K562 (cell line): Measurements from ENCODE around the gene HPSE2. TPM values are rescaled to one million over a fixed set of nuclear protein-coding genes. Genes with fewer than 3 reads are reported as not detected.

Experiments used
- CBFA2T3 ChIP-seq: fragments of 450-650 bp; IDR thresholded peaks from 2 replicates; pipeline ENCODE4 v1.6.1; 2017
- CC2D1A ChIP-seq: fragments of 450-650 bp; IDR thresholded peaks from 2 replicates; pipeline ENCODE4 v1.6.1; 2017; ENCODE audit warnings: mild to moderate bottlenecking
- JUN ChIP-seq, 2 experiments: sonication (generic) in 1 of 2; formaldehyde crosslinking in 1 of 2; IDR thresholded peaks; 2 replicates each; pipeline versions ENCODE4 v1.6.1 to v1.8.0; 2012 to 2022; ENCODE audit warnings: borderline replicate concordance in 2 of 2, mild to moderate bottlenecking in 2 of 2, improper control_type of control experiment in 1 of 2, low read depth in 1 of 2, low read length in 1 of 2, missing genetic modification reagents in 1 of 2
- KDM5B ChIP-seq: fragments of 200-600 bp; sonication (generic); IDR thresholded peaks from 2 replicates; pipeline ENCODE4 v1.6.1; 2012; ENCODE audit warnings: low read depth, mild to moderate bottlenecking, moderate library complexity, low read length, control low read depth, inconsistent platforms; ENCODE audit not compliant: insufficient replicate concordance
- NRF1 ChIP-seq, 2 experiments: fragments of 450-650 bp; IDR thresholded peaks in 1 of 2; conservative IDR thresholded peaks in 1 of 2; 2 replicates each; pipeline ENCODE4 v1.6.1; 2014; ENCODE audit warnings: mild to moderate bottlenecking in 2 of 2
- PRDM10 ChIP-seq: fragments of 450-650 bp; IDR thresholded peaks from 2 replicates; pipeline ENCODE4 v1.6.1; 2018; ENCODE audit not compliant: partially characterized antibody
- SUPT5H ChIP-seq: fragments of 450-650 bp; IDR thresholded peaks from 2 replicates; pipeline ENCODE4 v1.6.1; 2016
- TAF7 ChIP-seq: fragments of 450-650 bp; IDR thresholded peaks from 2 replicates; pipeline ENCODE4 v1.6.1; 2016; ENCODE audit warnings: missing genetic modification characterization, missing compliant biosample characterization
- TCFL5 ChIP-seq: fragments of 250-450 bp; sonication (Bioruptor Pico); conservative IDR thresholded peaks from 2 replicates; pipeline ENCODE4 v1.6.1; 2021; ENCODE audit warnings: mild to moderate bottlenecking, moderate library complexity, matching md5 sums
- TFAM ChIP-seq: fragments of 250-450 bp; sonication (Bioruptor Pico); conservative IDR thresholded peaks from 2 replicates; pipeline ENCODE4 v1.5.0; 2021; ENCODE audit warnings: mild to moderate bottlenecking, moderate library complexity
- ZBTB5 ChIP-seq: fragments of 450-650 bp; IDR thresholded peaks from 2 replicates; pipeline ENCODE4 v1.6.1; 2017; ENCODE audit warnings: antibody characterized with exemption
- ZFP91 ChIP-seq: sonication (generic); formaldehyde crosslinking; IDR thresholded peaks from 2 replicates; pipeline ENCODE4 v1.8.0; 2022; ENCODE audit warnings: mild to moderate bottlenecking, missing genetic modification reagents
- ZNF592 ChIP-seq: fragments of 450-650 bp; IDR thresholded peaks from 2 replicates; pipeline ENCODE4 v1.6.1; 2017; ENCODE audit warnings: antibody characterized with exemption, mild to moderate bottlenecking
- ZNF830 ChIP-seq: fragments of 250-450 bp; sonication (Bioruptor Pico); IDR thresholded peaks from 2 replicates; pipeline ENCODE4 v1.5.0; 2021; ENCODE audit warnings: mild to moderate bottlenecking
- polyA plus RNA-seq, 8 experiments: library from polyadenylated mRNA; depleted of rRNA in 4 of 8; stranded (reverse) in 5 of 8; unstranded in 3 of 8; fragments of >200 nt; fragmentation: Nextera tagmentation in 2 of 8; fragmentation: Illumina TruSeq in 1 of 8; extraction: Ambion mirVana in 2 of 8; extraction: Trizol in 1 of 8; gene quantifications; 2 replicates each; pipeline versions ENCODE4 v1.2.1 to v1.2.3, GENCODE V29; 2011 to 2014; ENCODE audit warnings: inconsistent platforms in 1 of 8, missing spikeins in 1 of 8
- total RNA-seq, 7 experiments: library from RNA; depleted of rRNA in 6 of 7; stranded (reverse); fragments of >200 nt in 6 of 7; fragmentation: Illumina TruSeq in 2 of 7; extraction: Trizol in 2 of 7; gene quantifications; 2 replicates each; pipeline versions ENCODE4 v1.2.1 to v1.2.3, GENCODE V29; 2011 to 2021; ENCODE audit warnings: low replicate concordance in 1 of 7

Gene HPSE2
- total and polyA plus RNA-seq, 9 of the 15 experiments (the other 6 are each of a cell fraction or from before 2014, with no cell fraction given) = 0.03 to 0.10 (median 0.04) TPM; not detected in 2

- TF ChIP-seq NRF1 (conservative IDR thresholded peaks at IDR 0.05 in 1 of 2, IDR thresholded peaks at IDR 0.05 in 1 of 2) = 0 out of 4 replicates have a peak, but pooled peaks of 1 of the 2 experiments have one; percentile 23
- peak; percentile 97 for TF ChIP-seq CBFA2T3
- TF ChIP-seq TAF7 = no peak
- TF ChIP-seq TCFL5 (CRISPR knock-in tag) = no peak
- no peak for TF ChIP-seq ZNF830 (CRISPR knock-in tag)
- no peak for TF ChIP-seq PRDM10
- TF ChIP-seq ZNF592 = no peak
- peak; percentile 99 for TF ChIP-seq JUN (IDR thresholded peaks at IDR 0.05; ENCODE audit: borderline replicate concordance, low read depth, low read length)
- TF ChIP-seq JUN (CRISPR knock-in tag; IDR thresholded peaks at IDR 0.05; ENCODE audit: borderline replicate concordance) = peak; percentile 98
- TF ChIP-seq KDM5B = no peak
- peak; percentile 100 for TF ChIP-seq CC2D1A
- no peak for TF ChIP-seq TFAM
- peak; percentile 99 for TF ChIP-seq ZBTB5
- no peak for TF ChIP-seq SUPT5H
- no peak for TF ChIP-seq ZFP91 (CRISPR knock-in tag)
These were observed 774.7 kb downstream of the HPSE2 start (continued) for GRCh38 chr10:98460837-98461499.
